Neuronal stem cell (in vitro differentiated cells): ENCODE results near the gene GPR108.
"Not testable (repeated sequence)": the region's sequence is repeated elsewhere in the genome, so short reads cannot be mapped to it uniquely, and the experiment has no call there.

Experiments
- DNase-seq: peaks from one replicate; pipeline ENCODE4 v3.0.0-alpha.2; 2013; ENCODE audit warnings: low spot score
- H2AFZ ChIP-seq: one replicate; pipeline ENCODE4 v1.6.1; 2013; ENCODE audit warnings: mild to moderate bottlenecking, low read length, inconsistent platforms
- H2AK5ac ChIP-seq: 2 replicates; pipeline ENCODE4 v1.6.1; 2013; ENCODE audit warnings: low read depth, mild to moderate bottlenecking, inconsistent platforms, low read length, moderate library complexity, mixed read lengths
- H2BK120ac ChIP-seq: 2 replicates; pipeline ENCODE4 v1.6.1; 2013; ENCODE audit warnings: low read depth, mild to moderate bottlenecking, inconsistent platforms, low read length, moderate library complexity, mixed read lengths
- H2BK12ac ChIP-seq: one replicate; pipeline ENCODE4 v1.6.1; 2013; ENCODE audit warnings: low read length, inconsistent platforms
- H2BK15ac ChIP-seq: 2 replicates; pipeline ENCODE4 v1.6.1; 2013; ENCODE audit warnings: mild to moderate bottlenecking, low read length, inconsistent platforms, mixed read lengths
- H2BK5ac ChIP-seq: one replicate; pipeline ENCODE4 v1.6.1; 2013; ENCODE audit warnings: inconsistent platforms, mild to moderate bottlenecking, low read length, moderate library complexity
- H3K14ac ChIP-seq: one replicate; pipeline ENCODE4 v1.6.1; 2013; ENCODE audit warnings: low read length, inconsistent platforms
- H3K18ac ChIP-seq: 2 replicates; pipeline ENCODE4 v1.6.1; 2013; ENCODE audit warnings: low read length, inconsistent platforms
- H3K23ac ChIP-seq: 2 replicates; pipeline ENCODE4 v1.6.1; 2013; ENCODE audit warnings: low read depth, mild to moderate bottlenecking, mixed read lengths, low read length, inconsistent platforms; ENCODE audit not compliant: poor library complexity
- H3K27ac ChIP-seq: replicated peaks from 3 replicates; pipeline ENCODE4 v1.5.1; 2013; ENCODE audit warnings: low read length, inconsistent platforms
- H3K27me3 ChIP-seq, 3 experiments: 2 replicates each; pipeline ENCODE4 v1.6.1; 2013; ENCODE audit warnings: low read length in 3 of 3, mild to moderate bottlenecking in 2 of 3, inconsistent platforms in 1 of 3, low read depth in 1 of 3, mixed read lengths in 1 of 3, moderate library complexity in 1 of 3; ENCODE audit not compliant: control insufficient read depth in 3 of 3, insufficient read depth in 3 of 3
- H3K36me3 ChIP-seq, 2 donors: replicated peaks in 1 of 2; 2 replicates each; pipeline ENCODE4 v1.6.1; 2013; ENCODE audit warnings: low read length in 2 of 2; ENCODE audit not compliant: control insufficient read depth in 2 of 2, insufficient read depth in 2 of 2
- H3K4ac ChIP-seq: 2 replicates; pipeline ENCODE4 v1.6.1; 2013; ENCODE audit warnings: inconsistent platforms, mild to moderate bottlenecking, low read length, moderate library complexity
- H3K4me1 ChIP-seq, 2 donors: 1 replicate in 1 of 2; 2 replicates in 1 of 2; pipeline ENCODE4 v1.6.1; 2013; ENCODE audit warnings: low read length in 2 of 2, low read depth in 1 of 2; ENCODE audit not compliant: control insufficient read depth in 2 of 2, insufficient read depth in 1 of 2
- H3K4me2 ChIP-seq: one replicate; pipeline ENCODE4 v1.6.1; 2013; ENCODE audit warnings: mild to moderate bottlenecking, low read length, inconsistent platforms; ENCODE audit not compliant: insufficient read depth, poor library complexity, severe bottlenecking
- H3K4me3 ChIP-seq, 2 donors: 2 replicates each; pipeline ENCODE4 v1.5.1; 2013; ENCODE audit warnings: low read length in 2 of 2, mild to moderate bottlenecking in 2 of 2, inconsistent platforms in 1 of 2, moderate library complexity in 1 of 2
- H3K79me1 ChIP-seq: one replicate; pipeline ENCODE4 v1.6.1; 2013; ENCODE audit warnings: low read depth, mild to moderate bottlenecking, inconsistent platforms, low read length, moderate library complexity
- H3K9ac ChIP-seq: one replicate; pipeline ENCODE4 v1.6.1; 2013; ENCODE audit warnings: mild to moderate bottlenecking, low read depth, low read length, inconsistent platforms; ENCODE audit not compliant: poor library complexity
- H3K9me3 ChIP-seq, 2 donors: replicated peaks in 1 of 2; 2 replicates each; pipeline versions ENCODE3 to v1.6.1; 2013; ENCODE audit warnings: low read length in 2 of 2, mild to moderate bottlenecking in 2 of 2, inconsistent platforms in 1 of 2, low read depth in 1 of 2, mixed read lengths in 1 of 2, moderate library complexity in 1 of 2; ENCODE audit not compliant: control insufficient read depth in 2 of 2, insufficient read depth in 1 of 2
- H4K8ac ChIP-seq: one replicate; pipeline ENCODE4 v1.6.1; 2013; ENCODE audit warnings: low read depth, mild to moderate bottlenecking, inconsistent platforms, low read length, moderate library complexity
- H4K91ac ChIP-seq: one replicate; pipeline ENCODE4 v1.6.1; 2013; ENCODE audit warnings: low read length, low read depth, mild to moderate bottlenecking, inconsistent platforms; ENCODE audit not compliant: poor library complexity
- WGBS, 2 donors: extraction: QIAGEN DNeasy Blood & Tissue Kit; methylation state at CpG; one replicate each; pipeline ENCODE4 v1.1.7; 2013; ENCODE audit warnings: missing lambda C conversion rate in 2 of 2, mixed read lengths in 1 of 2; ENCODE audit not compliant: insufficient read length in 2 of 2, insufficient replicate concordance in 1 of 2; ENCODE audit errors: extremely low coverage in 2 of 2; 5-methylcytosine and 5-hydroxymethylcytosine counted together

Gene GPR108

GRCh38 chr19:6766357-6767080 lies 29.1 kb upstream of the GPR108 start:
- Histone ChIP-seq H2BK5ac (no peak overlapping the region), H4K8ac (no peak overlapping the region), H2AFZ (peak overlapping the region; percentile 21), H3K14ac (no peak overlapping the region), H3K79me1 (no peaks in the 10 kb centered on the region), H4K91ac (no peak overlapping the region), H3K4me2 (peak overlapping the region; percentile 81), H3K27ac (no peak overlapping the region), H3K27me3 (peaks cover 0 to 30% (median 27%) of the 10 kb centered on the region in 3 experiments), H2BK12ac (no peak overlapping the region), H3K23ac (no peak overlapping the region), H2AK5ac (no peak overlapping the region), H3K36me3 (no peaks in the 10 kb centered on the region), H3K18ac (no peak overlapping the region), H3K9ac (no peak overlapping the region), H3K9me3 (peaks cover 0 to 2% of the 10 kb centered on the region in 2 donors), H3K4me1 (peaks cover 0 to 6% of the 10 kb centered on the region in 2 donors), H3K4ac (no peak overlapping the region), H2BK15ac (no peak overlapping the region), H2BK120ac (no peak overlapping the region), H3K4me3 (no peak overlapping the region)
- WGBS, 2 donors: no CpG with 5 or more reads among the region's 16 CpGs
- no peak for DNase-seq

DNA sequence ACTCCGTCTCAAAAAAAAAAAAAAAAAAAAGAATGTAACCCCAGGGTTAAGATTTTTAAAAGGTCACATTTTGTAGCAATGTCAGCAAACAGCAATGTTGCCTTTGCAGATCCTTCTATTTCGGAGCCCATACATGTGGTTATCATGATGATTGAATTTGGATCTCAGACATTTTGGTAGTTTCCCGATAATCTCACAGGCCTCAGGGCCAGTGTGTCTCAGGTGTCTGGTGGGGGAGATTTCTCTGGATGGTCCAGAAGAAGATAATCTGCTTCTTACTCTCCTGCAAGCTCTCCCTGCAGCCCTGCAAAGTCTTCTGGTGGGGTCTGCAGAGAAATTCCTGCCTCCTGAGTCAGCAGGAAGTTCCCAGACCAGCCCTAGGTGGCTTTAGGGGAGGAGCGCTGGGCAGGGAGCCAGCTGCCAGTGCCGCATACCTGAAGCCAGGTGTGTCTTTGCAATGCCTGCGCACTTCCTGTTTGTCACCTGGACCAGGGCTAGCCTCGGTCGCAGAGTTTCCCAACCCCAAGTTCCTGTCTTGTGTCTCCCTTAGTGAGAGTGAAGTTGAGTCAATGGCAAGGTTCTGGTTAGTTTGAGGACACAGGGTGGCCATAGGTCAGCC lies 28.5 kb upstream of the GPR108 start:
- H3K27ac ChIP-seq: no peak overlapping the region
- H3K4me2 ChIP-seq: no peak overlapping the region
- no peak overlapping the region for H3K4me3 ChIP-seq
- no peaks in the 10 kb centered on the region for H3K36me3 ChIP-seq
- H2BK15ac ChIP-seq: no peak overlapping the region
- DNase-seq: no peak
- peaks cover 0 to 2% of the 10 kb centered on the region in 2 donors for H3K9me3 ChIP-seq
- no peak overlapping the region for H4K91ac ChIP-seq
- no peak overlapping the region for H3K4ac ChIP-seq
- no peak overlapping the region for H3K23ac ChIP-seq
- H2BK12ac ChIP-seq: no peak overlapping the region
- H3K18ac ChIP-seq: no peak overlapping the region
- no CpG with 5 or more reads among the region's 8 CpGs for WGBS, 2 donors
- H2AK5ac ChIP-seq: no peak overlapping the region
- peaks cover 0 to 30% (median 27%) of the 10 kb centered on the region in 3 experiments for H3K27me3 ChIP-seq
- H3K79me1 ChIP-seq: no peaks in the 10 kb centered on the region
- H3K4me1 ChIP-seq: peaks cover 0 to 6% of the 10 kb centered on the region in 2 donors
- no peak overlapping the region for H4K8ac ChIP-seq
- H3K14ac ChIP-seq: no peak overlapping the region
- no peak overlapping the region for H2BK5ac ChIP-seq
- no peak overlapping the region for H2BK120ac ChIP-seq
- H3K9ac ChIP-seq: no peak overlapping the region
- no peak overlapping the region for H2AFZ ChIP-seq

GRCh38 chr19:6762253-6762797 lies 24.9 kb upstream of the GPR108 start:
- H3K9ac ChIP-seq, H2AK5ac ChIP-seq, H2BK5ac ChIP-seq, H2BK15ac ChIP-seq, H4K91ac ChIP-seq, H3K79me1 ChIP-seq, H3K4me1 ChIP-seq, H3K36me3 ChIP-seq, H3K4me2 ChIP-seq, H3K18ac ChIP-seq, H2AFZ ChIP-seq, H3K14ac ChIP-seq, H3K27ac ChIP-seq, H3K9me3 ChIP-seq, DNase-seq, H3K4ac ChIP-seq, H4K8ac ChIP-seq, H2BK120ac ChIP-seq, H3K4me3 ChIP-seq, H2BK12ac ChIP-seq, H3K23ac ChIP-seq: not testable (repeated sequence)
- no CpG with 5 or more reads among the region's 8 CpGs for WGBS, 2 donors
- peaks cover 0 to 18% (median 18%) of the 10 kb centered on the region in 3 experiments for H3K27me3 ChIP-seq

DNA sequence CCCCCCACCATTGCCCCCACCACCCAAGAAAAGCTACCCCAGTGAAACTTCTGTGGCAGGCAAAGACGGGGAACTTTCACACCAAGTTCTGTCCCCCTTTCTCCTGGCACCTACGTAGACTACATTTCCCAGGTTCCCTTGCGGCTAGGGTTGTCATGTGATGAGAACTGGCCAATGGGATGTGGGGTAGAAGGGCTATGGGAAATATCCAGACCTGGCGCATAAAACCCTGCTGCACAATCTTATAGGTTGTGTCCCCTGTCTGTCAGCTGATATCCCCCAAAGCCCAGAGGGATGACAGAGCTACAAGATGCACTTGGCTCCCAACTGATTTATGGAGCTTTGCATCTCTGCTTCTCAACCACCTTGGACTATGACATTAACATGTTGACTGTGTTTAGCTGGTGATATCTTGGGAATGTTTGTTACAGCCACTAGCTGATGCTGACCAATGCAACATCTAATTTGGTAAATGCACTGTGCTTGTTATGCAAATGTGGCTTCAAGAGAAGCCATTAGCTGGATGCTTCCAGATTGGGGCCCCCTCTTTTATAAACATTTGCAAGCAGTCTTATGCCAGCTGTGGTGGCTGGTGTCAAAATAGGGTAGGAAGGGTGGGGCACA lies 23.8 kb upstream of the GPR108 start:
- Histone ChIP-seq H3K9ac (no peak overlapping the region), H3K23ac (no peak overlapping the region), H3K4me2 (no peak overlapping the region), H2BK5ac (peak overlapping the region; percentile 19), H3K4me1 (no peaks in the 10 kb centered on the region), H4K8ac (no peak overlapping the region), H2BK12ac (no peak overlapping the region), H3K79me1 (no peaks in the 10 kb centered on the region), H2BK120ac (no peak overlapping the region), H3K9me3 (no peaks in the 10 kb centered on the region), H2BK15ac (no peak overlapping the region), H3K27me3 (peaks cover 0 to 6% (median 6%) of the 10 kb centered on the region in 3 experiments), H4K91ac (no peak overlapping the region), H2AFZ (peak overlapping the region; percentile 74), H3K36me3 (no peaks in the 10 kb centered on the region), H3K4ac (no peak overlapping the region), H2AK5ac (no peak overlapping the region), H3K27ac (no peak overlapping the region), H3K14ac (no peak overlapping the region), H3K4me3 (no peak overlapping the region), H3K18ac (no peak overlapping the region)
- no CpG with 5 or more reads among the region's 4 CpGs for WGBS, 2 donors
- no peak for DNase-seq
